RWPE2 (cell line): ENCODE measurements around the gene DPP10.

Source experiments
- ATAC-seq: fragments of 200-7000 bp; cut with Tn5 transposase; 3 replicates; pipeline ENCODE4 v1.9.1; 2021; ENCODE audit warnings: low read depth
- DNase-seq: peaks from one replicate; pipeline ENCODE4 v3.0.0-alpha.2; 2020; ENCODE audit warnings: low spot score
- H3K27ac ChIP-seq: fragments of 450-650 bp; 2 replicates; pipeline ENCODE4 v1.5.1; 2017; ENCODE audit warnings: mild to moderate bottlenecking; ENCODE audit not compliant: poor library complexity, severe bottlenecking
- H3K27me3 ChIP-seq: fragments of 250-450 bp; sonication (Bioruptor Pico); 2 replicates; pipeline ENCODE4 v1.5.1; 2021; ENCODE audit warnings: mild to moderate bottlenecking, moderate library complexity; ENCODE audit not compliant: insufficient read depth, poor library complexity, severe bottlenecking
- H3K36me3 ChIP-seq: fragments of 250-450 bp; sonication (Bioruptor Pico); 2 replicates; pipeline ENCODE4 v1.5.1; 2020; ENCODE audit warnings: low read depth, mild to moderate bottlenecking, moderate library complexity
- H3K4me1 ChIP-seq: fragments of 250-450 bp; sonication (Bioruptor Pico); 2 replicates; pipeline ENCODE4 v1.5.1; 2021; ENCODE audit warnings: mild to moderate bottlenecking, moderate library complexity; ENCODE audit not compliant: insufficient read depth, poor library complexity, severe bottlenecking
- H3K4me3 ChIP-seq: fragments of 250-450 bp; sonication (Bioruptor Pico); 2 replicates; pipeline ENCODE4 v1.5.1; 2021; ENCODE audit warnings: mild to moderate bottlenecking, moderate library complexity; ENCODE audit not compliant: severe bottlenecking
- H3K9me3 ChIP-seq: fragments of 250-450 bp; sonication (Bioruptor Pico); 2 replicates; pipeline ENCODE4 v1.5.1; 2021; ENCODE audit warnings: mild to moderate bottlenecking, moderate library complexity; ENCODE audit not compliant: severe bottlenecking
- CTCF ChIP-seq: fragments of 450-650 bp; IDR thresholded peaks from one replicate; pipeline ENCODE4 v1.5.1; 2017; ENCODE audit warnings: mild to moderate bottlenecking, moderate library complexity; ENCODE audit not compliant: poor library complexity, severe bottlenecking

DPP10 gene

GRCh38 chr2:115162494-115163293 lies 720.3 kb downstream of the DPP10 start:
- no peaks in the 10 kb centered on the region for H3K4me1 ChIP-seq
- peaks cover 55% of the 10 kb centered on the region for H3K27me3 ChIP-seq
- DNase-seq (no peak), ATAC-seq (no peak)
- no peak overlapping the region for H3K4me3 ChIP-seq
- no peak overlapping the region for H3K27ac ChIP-seq
- no peaks in the 10 kb centered on the region for H3K36me3 ChIP-seq
- TF ChIP-seq CTCF, result no peak
- no peaks in the 10 kb centered on the region for H3K9me3 ChIP-seq

GRCh38 chr2:115163572-115163971 lies 721.1 kb downstream of the DPP10 start:
- no peak overlapping the region for H3K27ac ChIP-seq
- H3K27me3 ChIP-seq, result peaks cover 55% of the 10 kb centered on the region
- H3K4me1 ChIP-seq, result no peaks in the 10 kb centered on the region
- no peak overlapping the region for H3K4me3 ChIP-seq
- H3K9me3 ChIP-seq, result no peaks in the 10 kb centered on the region
- ATAC-seq (no peak), DNase-seq (no peak)
- TF ChIP-seq CTCF, result no peak
- H3K36me3 ChIP-seq, result no peaks in the 10 kb centered on the region

GRCh38 chr2:115165529-115166109 lies 723.2 kb downstream of the DPP10 start:
- Histone ChIP-seq H3K27ac (no peak overlapping the region), H3K4me1 (no peaks in the 10 kb centered on the region), H3K9me3 (no peaks in the 10 kb centered on the region), H3K4me3 (no peak overlapping the region), H3K27me3 (peaks cover 41% of the 10 kb centered on the region), H3K36me3 (no peaks in the 10 kb centered on the region)
- no peak for DNase-seq
- no peak for ATAC-seq
- peak; percentile 82 for TF ChIP-seq CTCF

GRCh38 chr2:115168457-115168856 lies 726.0 kb downstream of the DPP10 start:
- no peaks in the 10 kb centered on the region for H3K9me3 ChIP-seq
- no peak overlapping the region for H3K27ac ChIP-seq
- no peaks in the 10 kb centered on the region for H3K4me1 ChIP-seq
- no peak for ATAC-seq
- no peaks in the 10 kb centered on the region for H3K36me3 ChIP-seq
- H3K27me3 ChIP-seq, result peaks cover 20% of the 10 kb centered on the region
- TF ChIP-seq CTCF, result no peak
- DNase-seq, result no peak
- H3K4me3 ChIP-seq, result no peak overlapping the region

- H3K9me3 ChIP-seq, result no peaks in the 10 kb centered on the region
- H3K4me3 ChIP-seq, result no peak overlapping the region
- no peak for TF ChIP-seq CTCF
- ATAC-seq, result no peak
- H3K4me1 ChIP-seq, result no peaks in the 10 kb centered on the region
- no peak for DNase-seq
- H3K36me3 ChIP-seq, result no peaks in the 10 kb centered on the region
- peaks cover 6% of the 10 kb centered on the region for H3K27me3 ChIP-seq
- no peak overlapping the region for H3K27ac ChIP-seq
Observed at GRCh38 chr2:115169814-115170213, 727.4 kb downstream of the DPP10 start.
